Stimulated activated CD8-positive, alpha-beta memory T cell treated with anti-CD3 and anti-CD28 coated beads, Interleukin-12 subunit alpha, Interleukin-12 subunit beta, amount 100 ng/mL, for 24 hours (primary cell): Measurements from ENCODE around the gene KEL.

Experiments used
- DNase-seq: peaks from one replicate; pipeline ENCODE4 v3.0.0-alpha.2; 2020; ENCODE audit errors: extremely low read depth

KEL gene

DNA sequence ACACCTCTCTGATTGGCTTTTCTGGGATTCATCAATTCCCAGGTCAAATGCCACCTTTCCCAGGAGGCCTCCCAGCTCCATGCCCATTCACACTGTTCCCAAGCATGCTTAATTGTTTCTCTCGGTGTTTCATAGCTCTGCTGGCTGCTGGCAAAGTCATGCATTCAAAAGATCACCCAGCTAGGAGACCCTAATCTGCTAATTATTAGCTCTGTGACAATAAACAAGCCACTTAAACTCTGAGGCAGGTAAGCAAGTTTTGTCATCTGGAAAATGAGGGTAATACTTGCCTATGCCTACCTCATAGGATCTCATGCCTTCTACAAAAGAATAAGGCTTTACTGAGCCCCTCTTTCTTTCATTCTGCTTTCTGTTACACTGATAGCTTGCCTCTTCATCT, 828 bp upstream of the KEL start:
- no peak for DNase-seq

GRCh38 chr7:142961595-142961972, 579 bp downstream of the KEL start:
- no peak for DNase-seq

DNA sequence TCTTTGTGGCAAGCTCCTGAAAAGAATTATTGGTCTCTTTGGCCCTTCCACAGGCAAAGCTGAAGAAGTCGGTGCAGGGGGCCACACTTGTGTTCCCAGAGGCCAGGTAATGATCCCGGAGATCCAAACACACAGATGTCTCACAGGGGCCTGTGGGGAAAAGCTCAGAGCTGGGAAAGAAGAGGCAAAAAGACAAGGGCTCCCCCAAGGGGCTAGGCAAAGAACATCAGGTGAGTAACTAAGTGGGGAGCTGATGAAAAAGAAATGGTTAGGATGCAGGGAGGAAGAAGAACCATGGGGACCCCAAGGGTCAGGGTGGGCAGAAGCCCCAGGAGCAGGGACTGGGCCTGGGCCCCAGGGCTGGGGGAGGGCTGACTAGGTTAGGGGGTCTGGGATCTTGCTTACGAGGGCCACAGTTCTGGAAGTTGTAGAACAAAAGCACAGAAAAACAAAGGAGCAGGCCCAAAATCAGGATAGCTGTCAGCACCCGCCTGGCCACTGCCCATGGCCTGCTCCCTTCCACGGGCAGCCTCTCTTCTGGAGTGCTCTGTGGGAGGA, 1.1 kb downstream of the KEL start:
- no peak for DNase-seq

DNA sequence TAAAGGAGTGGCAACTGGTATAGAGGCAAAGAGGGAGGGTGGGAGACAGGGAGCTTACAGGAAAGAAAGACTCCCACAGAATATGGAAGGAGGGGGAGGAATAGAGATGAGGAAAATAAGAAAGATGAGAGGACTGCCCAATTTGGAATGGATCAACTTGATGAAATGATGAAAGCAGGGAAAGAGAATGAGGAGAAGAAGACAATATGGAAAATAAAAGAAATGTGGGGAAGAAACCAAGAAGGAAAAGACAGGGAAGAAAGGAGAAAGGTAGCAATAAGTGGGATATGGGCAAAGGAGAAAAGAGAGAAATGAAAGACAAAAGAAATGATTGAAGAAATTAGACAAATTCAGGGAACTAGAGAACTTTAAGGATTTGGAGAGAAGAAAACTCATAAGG, 3.0 kb downstream of the KEL start:
- DNase-seq, result no peak

- DNase-seq, result no peak
These were observed 4.4 kb downstream of the KEL start for GRCh38 chr7:142957723-142958122.

DNA sequence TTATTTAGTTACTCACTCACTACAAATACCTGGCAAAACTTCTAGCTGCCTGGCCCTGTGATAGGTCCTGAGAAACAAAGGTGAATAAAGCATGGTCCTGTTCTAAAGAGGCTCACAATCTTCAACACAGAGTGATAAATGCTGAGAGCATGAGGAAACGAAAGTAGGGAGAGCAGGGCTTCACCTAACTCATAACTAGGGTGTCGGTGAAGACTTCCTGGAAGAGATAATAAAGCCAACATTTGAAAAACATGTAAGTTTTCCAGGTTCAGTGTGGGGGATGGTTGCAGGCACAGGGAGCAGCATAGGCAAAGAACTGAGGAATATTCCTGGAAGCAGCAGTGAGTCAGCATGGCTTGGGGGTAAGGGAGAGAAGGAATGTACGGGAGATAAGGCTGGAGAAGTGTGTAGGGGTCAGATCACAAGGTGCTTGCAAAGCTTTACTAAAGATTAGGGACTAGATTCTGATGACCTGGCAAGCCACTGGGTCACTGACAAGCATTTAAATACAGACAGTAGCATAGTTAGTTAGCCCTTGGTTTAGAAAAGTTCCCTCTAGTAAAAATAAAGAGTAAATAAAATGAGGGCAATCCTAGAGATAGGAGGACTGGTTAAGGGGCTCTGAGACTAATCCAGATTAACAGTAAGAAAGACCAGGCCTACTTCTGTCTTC, 5.1 kb downstream of the KEL start:
- DNase-seq, result no peak

GRCh38 chr7:142954680-142955268, 7.4 kb downstream of the KEL start:
- DNase-seq, result no peak

DNA sequence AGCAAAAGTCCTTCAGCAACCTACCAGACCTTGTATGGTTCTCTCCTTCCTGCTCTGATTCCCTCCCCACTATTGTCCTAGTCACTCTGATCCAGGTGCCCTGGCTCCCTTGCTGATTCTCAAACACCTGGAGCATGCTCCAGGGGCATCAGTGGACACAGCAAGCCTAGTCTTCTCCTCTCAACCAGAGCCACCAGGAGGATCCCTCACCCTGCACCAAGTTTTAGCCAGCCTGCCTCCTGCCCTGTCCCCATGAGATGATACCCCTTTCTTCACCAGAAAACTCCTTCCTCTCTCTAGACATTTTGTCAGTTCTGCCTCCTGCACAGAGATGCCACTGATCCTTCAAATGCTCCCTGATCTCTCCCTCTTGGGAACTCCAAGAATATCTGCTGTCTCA, 11.9 kb downstream of the KEL start:
- DNase-seq, result no peak

- DNase-seq, result no peak
These were observed 13.6 kb downstream of the KEL start for GRCh38 chr7:142948603-142949002.

DNA sequence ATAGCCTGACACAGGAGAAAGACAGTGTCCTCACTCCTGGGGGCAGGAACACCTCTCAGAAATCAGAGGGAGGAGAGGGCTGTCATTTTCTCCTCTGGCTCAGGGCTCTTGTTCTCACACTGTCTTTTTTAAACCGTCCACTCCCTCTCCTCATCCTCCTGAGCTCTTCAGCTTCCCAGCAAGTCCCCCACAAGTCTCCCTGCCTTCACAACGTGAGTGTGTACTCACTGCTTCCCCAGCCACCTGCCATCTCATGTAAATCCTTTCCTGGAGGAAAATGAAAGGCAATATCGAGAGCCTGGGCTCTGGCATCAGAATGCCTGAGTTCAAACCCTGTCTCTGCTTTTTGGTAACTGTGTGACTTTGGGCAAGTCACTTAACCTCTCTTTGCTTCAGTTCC, 17.2 kb downstream of the KEL start:
- no peak for DNase-seq

DNA sequence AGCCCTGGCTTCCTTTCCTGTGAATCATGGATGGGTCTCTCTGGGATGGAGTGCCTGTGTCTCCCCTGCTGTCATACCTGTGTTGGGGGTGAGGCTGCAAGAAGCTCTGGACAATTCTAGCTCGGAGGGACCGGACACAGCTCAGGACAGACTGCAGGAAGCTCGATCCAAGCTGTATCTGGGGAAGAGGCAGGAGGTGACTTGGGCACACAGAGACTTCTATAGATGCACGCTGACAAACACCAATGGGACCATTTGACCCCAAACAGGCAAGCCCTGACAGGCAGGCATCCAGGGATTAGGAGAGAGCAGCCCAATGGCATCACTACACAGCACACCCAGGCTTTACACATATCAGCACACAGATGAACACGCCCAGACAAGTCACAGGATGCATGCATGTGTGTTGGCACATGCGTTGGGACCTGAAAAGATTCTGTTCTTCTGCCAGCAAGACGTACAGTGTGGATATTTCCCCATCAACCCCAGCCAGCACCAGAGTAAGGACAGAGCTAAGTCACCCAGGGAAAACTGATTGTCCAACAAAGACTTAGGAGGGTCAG, 18.4 kb downstream of the KEL start:
- DNase-seq, result no peak

GRCh38 chr7:142942746-142943145, 19.4 kb downstream of the KEL start:
- no peak for DNase-seq

GRCh38 chr7:142941541-142941940, 20.6 kb downstream of the KEL start:
- DNase-seq, result no peak

- no peak for DNase-seq
These were observed 21.1 kb downstream of the KEL start for GRCh38 chr7:142940966-142941535.

- DNase-seq, result no peak
These were observed 22.8 kb downstream of the KEL start, which contains the start of gene LLCFC1 for GRCh38 chr7:142939226-142939910. TSS of gene LLCFC1 (plus strand) at chr7:142939484. CDS start at chr7:142939622, 138 bp downstream.

DNA sequence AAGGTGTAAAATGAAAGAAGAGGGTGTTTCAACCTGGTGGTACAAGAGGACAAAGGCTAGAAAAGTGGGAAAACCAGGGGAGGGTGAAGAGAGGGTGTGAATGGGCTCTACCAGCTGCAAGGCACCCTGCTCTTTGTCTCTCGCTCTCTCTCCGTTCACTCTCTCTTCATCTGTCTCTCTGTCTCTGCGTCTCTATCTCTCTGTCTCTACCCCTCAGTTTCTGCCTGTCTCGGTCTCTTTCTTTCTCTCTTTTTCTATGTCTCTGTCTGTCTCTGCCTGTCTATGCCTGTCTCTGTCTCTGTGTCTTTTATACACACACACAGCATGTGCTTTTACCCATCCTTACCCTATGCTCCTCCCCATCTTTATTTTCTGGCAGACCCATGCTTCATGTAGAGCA, 23.6 kb downstream of the KEL start:
- DNase-seq, result no peak

DNA sequence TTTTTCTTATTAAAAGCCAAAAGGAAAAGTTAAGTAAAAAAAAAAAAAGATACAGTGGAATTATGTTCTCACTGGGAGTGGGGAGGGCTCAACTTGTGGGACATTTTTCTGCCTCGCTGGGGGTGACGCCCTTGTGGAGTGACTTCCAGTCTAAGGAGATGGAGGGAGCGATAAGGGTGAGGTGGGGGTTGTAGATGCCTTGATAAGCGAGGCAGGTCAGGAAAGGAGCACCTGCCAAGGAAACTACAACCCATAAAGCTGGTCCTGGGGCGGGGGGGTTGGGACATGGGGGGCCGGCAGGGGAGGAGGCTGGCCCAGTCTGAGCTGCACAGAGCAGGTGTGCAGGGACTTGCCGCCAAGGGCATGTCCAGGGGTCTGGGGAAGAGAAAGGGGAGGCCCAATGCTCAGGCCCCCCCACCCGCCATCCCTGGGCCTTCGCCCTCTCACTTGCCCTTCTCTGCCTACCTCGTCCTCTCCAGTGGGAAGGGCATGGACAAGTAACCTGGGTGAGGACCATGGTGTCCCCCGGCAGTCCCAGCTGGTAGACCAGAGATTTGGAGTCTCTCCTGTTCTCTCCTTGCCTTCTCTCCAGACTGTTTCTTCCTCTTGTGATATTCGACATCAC, 26.1 kb downstream of the KEL start:
- no peak for DNase-seq

DNA sequence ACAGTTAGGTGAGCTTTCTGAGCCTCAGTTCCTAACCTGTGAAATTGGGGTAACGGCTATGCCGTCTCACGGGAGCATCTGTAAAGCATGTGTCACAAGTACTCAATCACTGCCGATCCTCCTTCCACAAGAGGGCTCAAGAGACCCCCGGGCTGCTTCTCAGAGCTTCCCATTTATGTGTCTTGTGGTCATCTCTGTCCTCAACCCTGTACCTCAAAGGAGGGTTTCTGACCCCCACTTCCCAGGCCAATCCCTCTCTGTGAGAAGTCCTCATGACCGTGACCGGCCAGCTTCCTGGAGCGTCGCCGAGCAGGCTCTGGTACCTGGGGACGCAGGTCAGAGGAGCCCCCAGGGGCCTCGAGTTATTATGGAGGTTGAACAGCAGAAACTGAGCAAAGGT, 28.1 kb downstream of the KEL start:
- DNase-seq, result no peak

- no peak for DNase-seq
These were observed 28.5 kb downstream of the KEL start, which contains the start of gene TRPV5 for GRCh38 chr7:142933624-142934023. TSS of gene TRPV5 (minus strand) at chr7:142933746. CDS start at chr7:142933459, 287 bp downstream.

GRCh38 chr7:142933092-142933475, 29.1 kb downstream of the KEL start:
- no peak for DNase-seq

GRCh38 chr7:142932386-142933091, 29.6 kb downstream of the KEL start:
- DNase-seq, result no peak
